MCF 10A (cell line): ENCODE measurements around the gene HBQ1. TPM values are rescaled to one million over a fixed set of nuclear protein-coding genes. Genes with fewer than 3 reads are reported as not detected.
A peak's percentile ranks its signal among the peaks of the same experiment; 100 is the strongest.

ENCODE experiments used
- BruUV-seq: library from RNA; stranded (reverse); fragments of 400-500 nt; replicated peaks from 2 replicates; lab custom pipeline; 2021; lab: Mats Ljungman, UMichigan
- CTCF ChIA-PET: fragments of 300-600 bp; sonication (Branson Sonifier 250); formaldehyde crosslinking; extraction: SDS; loops from one replicate; lab custom pipeline; 2021; ENCODE audit warnings: antibody characterized with exemption, inconsistent platforms; lab: Yijun Ruan, JAX
- POLR2A ChIA-PET: fragments of 300-600, 350-650 bp; sonication (Branson Sonifier 250); formaldehyde crosslinking; extraction: SDS; loops from one replicate; lab custom pipeline; 2020; ENCODE audit warnings: antibody characterized with exemption, inconsistent platforms; lab: Yijun Ruan, JAX
- DNase-seq: peaks from one replicate; pipeline ENCODE4 v3.0.0-alpha.2; 2018; ENCODE audit not compliant: unreplicated experiment
- H3K27ac Mint-ChIP-seq: one replicate; pipeline ENCODE4 v1.8.0; 2022; ENCODE audit warnings: mild to moderate bottlenecking, low read depth, mixed read lengths; ENCODE audit not compliant: unreplicated experiment
- H3K27me3 Mint-ChIP-seq: one replicate; pipeline ENCODE4 v1.8.0; 2022; ENCODE audit warnings: mixed read lengths; ENCODE audit not compliant: insufficient read depth, unreplicated experiment
- H3K36me3 Mint-ChIP-seq: one replicate; pipeline ENCODE4 v1.8.0; 2022; ENCODE audit warnings: mild to moderate bottlenecking, moderate library complexity, mixed read lengths; ENCODE audit not compliant: insufficient read depth, unreplicated experiment
- H3K4me1 Mint-ChIP-seq: one replicate; pipeline ENCODE4 v1.8.0; 2022; ENCODE audit warnings: mixed read lengths; ENCODE audit not compliant: insufficient read depth, unreplicated experiment
- H3K4me3 Mint-ChIP-seq: one replicate; pipeline ENCODE4 v1.8.0; 2022; ENCODE audit warnings: mild to moderate bottlenecking, moderate library complexity, mixed read lengths; ENCODE audit not compliant: unreplicated experiment
- H3K9me3 Mint-ChIP-seq: one replicate; pipeline ENCODE4 v1.8.0; 2022; ENCODE audit warnings: mixed read lengths; ENCODE audit not compliant: unreplicated experiment
- intact Hi-C: fragments of 100-400 bp; cut with micrococcal nuclease; formaldehyde crosslinking; loops from 2 replicates; pipeline ENCODE4 v1.14.1; 2022
- total RNA-seq: library from RNA; stranded (reverse); gene quantifications from 2 replicates; pipeline ENCODE4 v1.2.3, GENCODE V29; 2022
- TF ChIP-seq, protein P1 (sequence below): fragments of 200-600 bp; IDR thresholded peaks from one replicate; pipeline ENCODE4 v1.8.0; 2022; ENCODE audit warnings: antibody characterized with exemption, mild to moderate bottlenecking; ENCODE audit not compliant: unreplicated experiment

HBQ1 gene
- total RNA-seq, 1 experiment from 2014 or later = not detected

DNA sequence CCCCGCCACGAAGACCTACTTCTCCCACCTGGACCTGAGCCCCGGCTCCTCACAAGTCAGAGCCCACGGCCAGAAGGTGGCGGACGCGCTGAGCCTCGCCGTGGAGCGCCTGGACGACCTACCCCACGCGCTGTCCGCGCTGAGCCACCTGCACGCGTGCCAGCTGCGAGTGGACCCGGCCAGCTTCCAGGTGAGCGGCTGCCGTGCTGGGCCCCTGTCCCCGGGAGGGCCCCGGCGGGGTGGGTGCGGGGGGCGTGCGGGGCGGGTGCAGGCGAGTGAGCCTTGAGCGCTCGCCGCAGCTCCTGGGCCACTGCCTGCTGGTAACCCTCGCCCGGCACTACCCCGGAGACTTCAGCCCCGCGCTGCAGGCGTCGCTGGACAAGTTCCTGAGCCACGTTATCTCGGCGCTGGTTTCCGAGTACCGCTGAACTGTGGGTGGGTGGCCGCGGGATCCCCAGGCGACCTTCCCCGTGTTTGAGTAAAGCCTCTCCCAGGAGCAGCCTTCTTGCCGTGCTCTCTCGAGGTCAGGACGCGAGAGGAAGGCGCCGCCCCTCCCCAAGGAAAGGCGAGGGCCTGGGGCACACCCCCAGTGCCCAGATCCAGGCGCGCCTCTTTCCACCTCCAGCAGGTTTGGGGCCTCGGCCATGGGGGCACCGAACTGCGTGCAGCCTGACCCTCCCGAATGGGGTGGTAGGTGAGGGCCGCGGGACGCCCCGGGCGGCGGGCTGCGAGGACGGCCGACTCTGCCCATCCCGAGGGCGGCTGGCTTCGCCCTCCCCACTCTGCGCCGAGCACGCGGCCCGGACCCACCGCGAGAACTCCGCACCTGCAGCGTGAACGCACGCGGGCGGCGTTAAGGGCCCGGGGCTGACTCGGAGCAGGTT lies 664 bp downstream of the HBQ1 start:
- Mint-ChIP-seq H3K4me1 (no peaks in the 10 kb centered on the region), H3K9me3 (no peaks in the 10 kb centered on the region), H3K4me3 (no peak overlapping the region), H3K27me3 (peaks cover 11% of the 10 kb centered on the region), H3K36me3 (peaks cover 9% of the 10 kb centered on the region), H3K27ac (no peak overlapping the region)
- intact Hi-C loops = loop anchor here (1.0 kb wide), 2 partner anchors 74 to 116 kb away; no protein-coding TSS in a partner anchor
- TF ChIP-seq, protein P1, sequence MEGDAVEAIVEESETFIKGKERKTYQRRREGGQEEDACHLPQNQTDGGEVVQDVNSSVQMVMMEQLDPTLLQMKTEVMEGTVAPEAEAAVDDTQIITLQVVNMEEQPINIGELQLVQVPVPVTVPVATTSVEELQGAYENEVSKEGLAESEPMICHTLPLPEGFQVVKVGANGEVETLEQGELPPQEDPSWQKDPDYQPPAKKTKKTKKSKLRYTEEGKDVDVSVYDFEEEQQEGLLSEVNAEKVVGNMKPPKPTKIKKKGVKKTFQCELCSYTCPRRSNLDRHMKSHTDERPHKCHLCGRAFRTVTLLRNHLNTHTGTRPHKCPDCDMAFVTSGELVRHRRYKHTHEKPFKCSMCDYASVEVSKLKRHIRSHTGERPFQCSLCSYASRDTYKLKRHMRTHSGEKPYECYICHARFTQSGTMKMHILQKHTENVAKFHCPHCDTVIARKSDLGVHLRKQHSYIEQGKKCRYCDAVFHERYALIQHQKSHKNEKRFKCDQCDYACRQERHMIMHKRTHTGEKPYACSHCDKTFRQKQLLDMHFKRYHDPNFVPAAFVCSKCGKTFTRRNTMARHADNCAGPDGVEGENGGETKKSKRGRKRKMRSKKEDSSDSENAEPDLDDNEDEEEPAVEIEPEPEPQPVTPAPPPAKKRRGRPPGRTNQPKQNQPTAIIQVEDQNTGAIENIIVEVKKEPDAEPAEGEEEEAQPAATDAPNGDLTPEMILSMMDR = no peak
- ChIA-PET POLR2A (interaction anchor here (0.6 to 1.2 kb wide), 2 partner anchors 70 to 74 kb away, joined by 3 to 5 read pairs; no protein-coding TSS in a partner anchor), CTCF (interaction anchor here (0.5 to 4.7 kb wide), 22 partner anchors 10 to 158 kb away, joined by 3 to 27 read pairs (median 4); partner anchors contain the start of gene FAM234A)
- DNase-seq = peak; percentile 65
- BruUV-seq = no TSS peak

GRCh38 chr16:181565-182021 lies 1.3 kb downstream of the HBQ1 start:
- no peak overlapping the region for H3K27ac Mint-ChIP-seq
- no peaks in the 10 kb centered on the region for H3K9me3 Mint-ChIP-seq
- POLR2A ChIA-PET = interaction anchor here (0.6 to 1.2 kb wide), 2 partner anchors 71 to 74 kb away, joined by 3 to 5 read pairs; no protein-coding TSS in a partner anchor
- no peak overlapping the region for H3K4me3 Mint-ChIP-seq
- CTCF ChIA-PET = interaction anchor here (0.6 to 4.7 kb wide), 20 partner anchors 11 to 158 kb away, joined by 3 to 27 read pairs (median 4); no protein-coding TSS in a partner anchor
- H3K36me3 Mint-ChIP-seq = peaks cover 9% of the 10 kb centered on the region
- intact Hi-C loops = loop anchor here (1.0 kb wide), 2 partner anchors 74 to 116 kb away; no protein-coding TSS in a partner anchor
- no peaks in the 10 kb centered on the region for H3K4me1 Mint-ChIP-seq
- TF ChIP-seq, protein P1 = peak; percentile 97
- H3K27me3 Mint-ChIP-seq = peaks cover 11% of the 10 kb centered on the region
- no TSS peak for BruUV-seq
- no peak for DNase-seq

DNA sequence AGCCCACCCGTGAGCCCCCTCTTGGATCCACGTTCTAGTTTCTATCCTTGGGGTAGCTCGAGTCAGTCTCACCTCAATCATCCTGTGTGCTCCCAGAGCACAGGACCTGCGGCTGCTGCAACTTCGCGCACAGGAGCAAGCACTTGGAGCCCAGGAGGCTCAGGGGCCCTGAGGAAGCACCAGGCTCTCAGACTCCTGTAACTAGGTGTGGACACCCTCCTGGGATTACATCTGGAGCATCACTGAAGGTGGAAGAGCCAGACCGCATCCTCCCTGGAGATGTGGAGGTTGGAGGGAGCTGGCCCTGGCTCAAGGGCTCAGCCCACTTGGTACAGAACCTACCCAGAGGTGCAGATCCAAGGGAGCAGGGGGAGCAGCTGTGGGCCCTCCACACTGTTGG lies 2.7 kb downstream of the HBQ1 start:
- TF ChIP-seq, protein P1 = no peak
- Mint-ChIP-seq H3K27me3 (peaks cover 3% of the 10 kb centered on the region), H3K27ac (no peak overlapping the region), H3K9me3 (no peaks in the 10 kb centered on the region), H3K4me1 (no peaks in the 10 kb centered on the region), H3K4me3 (no peak overlapping the region), H3K36me3 (peaks cover 19% of the 10 kb centered on the region)
- POLR2A ChIA-PET = interaction anchor here (1.4 kb wide), 1 partner anchor 77 kb away, joined by 3 read pairs; no protein-coding TSS in a partner anchor
- intact Hi-C loops = no loop called here
- no peak for DNase-seq
- CTCF ChIA-PET = interaction anchor here (0.7 to 4.7 kb wide), 2 partner anchors 76 to 116 kb away, joined by 3 to 27 read pairs; no protein-coding TSS in a partner anchor
- no TSS peak for BruUV-seq

DNA sequence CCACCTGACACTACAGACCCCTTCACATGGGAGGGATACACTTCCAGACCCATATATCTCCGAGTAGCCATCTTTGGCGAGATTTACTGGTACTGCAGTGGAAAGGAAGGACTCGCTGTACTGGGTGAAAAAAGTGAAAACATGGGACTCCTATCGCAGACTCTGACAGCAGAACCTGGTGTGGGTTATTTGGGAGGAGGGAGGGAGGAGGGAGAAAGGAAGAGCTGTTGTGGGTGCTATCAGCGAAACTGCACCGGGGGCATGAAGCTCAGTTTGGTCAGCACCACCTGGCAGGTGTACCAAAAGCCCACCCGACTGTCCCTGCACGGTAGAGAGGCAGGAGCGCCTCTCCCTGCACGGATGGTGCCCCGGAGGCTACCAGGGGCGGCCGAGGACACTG lies 5.0 kb downstream of the HBQ1 start:
- Mint-ChIP-seq H3K4me3 (no peak overlapping the region), H3K27me3 (no peaks in the 10 kb centered on the region), H3K4me1 (no peaks in the 10 kb centered on the region), H3K27ac (no peak overlapping the region), H3K36me3 (peaks cover 39% of the 10 kb centered on the region), H3K9me3 (no peaks in the 10 kb centered on the region)
- no TSS peak for BruUV-seq
- ChIA-PET CTCF (interaction anchor here (0.7 kb wide), 1 partner anchor 14 kb away, joined by 4 read pairs; no protein-coding TSS in a partner anchor), POLR2A (no interaction called here)
- TF ChIP-seq, protein P1 = no peak
- DNase-seq = no peak
- intact Hi-C loops = no loop called here
